ENCODE measurements around the gene TRIM27. TPM values are rescaled to one million over a fixed set of nuclear protein-coding genes. Genes with fewer than 3 reads are reported as not detected.
"Not testable (repeated sequence)": the region's sequence is repeated elsewhere in the genome, so short reads cannot be mapped to it uniquely, and the experiment has no call there.

TRIM27 gene
- total RNA-seq, 1 donor from 2014 or later: 18.5 TPM

- intact Hi-C loops (cut with DNase I): loop anchor here (1.0 to 5.0 kb wide), 2 partner anchors 38 to 107 kb away; no protein-coding TSS in a partner anchor
- peak; percentile 56 for ATAC-seq
- no peak for DNase-seq (ENCODE audit: missing footprints)
Measured at GRCh38 chr6:28944412-28944865, 20.7 kb upstream of the TRIM27 start.

- intact Hi-C loops (cut with DNase I): loop anchor here (1.0 to 5.0 kb wide), 2 partner anchors 39 to 106 kb away; no protein-coding TSS in a partner anchor
- no peak for DNase-seq (ENCODE audit: missing footprints)
- ATAC-seq: peak; percentile 60
Measured at GRCh38 chr6:28943557-28944411, 20.0 kb upstream of the TRIM27 start.

GRCh38 chr6:28943223-28943556, 19.4 kb upstream of the TRIM27 start:
- no peak for ATAC-seq
- DNase-seq (ENCODE audit: missing footprints): no peak
- intact Hi-C loops (cut with DNase I): loop anchor here (5.0 kb wide), 1 partner anchor 106 kb away; no protein-coding TSS in a partner anchor

GRCh38 chr6:28941684-28942448, 18.1 kb upstream of the TRIM27 start:
- intact Hi-C loops (cut with DNase I): loop anchor here (2.0 to 5.0 kb wide), 2 partner anchors 17 to 105 kb away; no protein-coding TSS in a partner anchor
- ATAC-seq (no peak), DNase-seq (ENCODE audit: missing footprints) (no peak)

- intact Hi-C loops (cut with DNase I): loop anchor here (1.0 to 5.0 kb wide), 3 partner anchors 16 to 104 kb away; no protein-coding TSS in a partner anchor
- ATAC-seq (peak; percentile 86), DNase-seq (ENCODE audit: missing footprints) (no peak)
Measured at GRCh38 chr6:28940858-28941683, 17.3 kb upstream of the TRIM27 start.

GRCh38 chr6:28940294-28940857, 16.6 kb upstream of the TRIM27 start:
- DNase-seq (ENCODE audit: missing footprints): no peak
- intact Hi-C loops (cut with DNase I): loop anchor here (1.0 to 5.0 kb wide), 3 partner anchors 16 to 103 kb away; no protein-coding TSS in a partner anchor
- ATAC-seq: peak; percentile 24

GRCh38 chr6:28933069-28933468, 9.3 kb upstream of the TRIM27 start:
- ATAC-seq (no peak), DNase-seq (ENCODE audit: missing footprints) (no peak)
- intact Hi-C loops (cut with DNase I): no loop called here

GRCh38 chr6:28929887-28930620, 6.3 kb upstream of the TRIM27 start:
- ATAC-seq: no peak
- no peak for DNase-seq (ENCODE audit: missing footprints)
- intact Hi-C loops (cut with DNase I): no loop called here

GRCh38 chr6:28929339-28929738, 5.6 kb upstream of the TRIM27 start:
- intact Hi-C loops (cut with DNase I); DNase-seq (ENCODE audit: missing footprints); ATAC-seq: not testable (repeated sequence)

GRCh38 chr6:28927846-28928245, 4.1 kb upstream of the TRIM27 start:
- ATAC-seq (no peak), DNase-seq (ENCODE audit: missing footprints) (no peak)
- intact Hi-C loops (cut with DNase I): no loop called here

GRCh38 chr6:28922821-28923317, 916 bp downstream of the TRIM27 start:
- intact Hi-C loops (cut with DNase I): loop anchor here (1.0 kb wide), 1 partner anchor 27 kb away; no protein-coding TSS in a partner anchor
- ATAC-seq: peak; percentile 51
- DNase-seq (ENCODE audit: missing footprints): no peak

GRCh38 chr6:28922004-28922820, 1.6 kb downstream of the TRIM27 start:
- ATAC-seq: no peak

GRCh38 chr6:28920281-28920680, 3.5 kb downstream of the TRIM27 start:
- intact Hi-C loops (cut with DNase I): no loop called here
- no peak for DNase-seq (ENCODE audit: missing footprints)
- no peak for ATAC-seq

More at GRCh38 chr6:28922004-28922820, 1.6 kb downstream of the TRIM27 start:
- DNase-seq (ENCODE audit: missing footprints): no peak
- intact Hi-C loops (cut with DNase I): no loop called here

GRCh38 chr6:28914941-28915340, 8.8 kb downstream of the TRIM27 start:
- intact Hi-C loops (cut with DNase I): no loop called here
- ATAC-seq (no peak), DNase-seq (ENCODE audit: missing footprints) (no peak)

- ATAC-seq (no peak), DNase-seq (ENCODE audit: missing footprints) (no peak)
- intact Hi-C loops (cut with DNase I): no loop called here
Measured at GRCh38 chr6:28910901-28911690, 12.7 kb downstream of the TRIM27 start.

GRCh38 chr6:28907394-28907793, 16.4 kb downstream of the TRIM27 start:
- intact Hi-C loops (cut with DNase I): no loop called here
- no peak for ATAC-seq
- no peak for DNase-seq (ENCODE audit: missing footprints)
